GM12878 (cell line): ENCODE results near the gene KDM4C. TPM values are rescaled to one million over a fixed set of nuclear protein-coding genes. Genes with fewer than 3 reads are reported as not detected.

ENCODE experiments used
- CREM ChIP-seq: IDR thresholded peaks from 2 replicates; pipeline ENCODE4 v1.6.1; 2014; ENCODE audit warnings: antibody characterized with exemption, low read depth
- GABPA ChIP-seq: IDR thresholded peaks from 2 replicates; pipeline ENCODE4 v1.6.1; 2014; ENCODE audit warnings: antibody characterized with exemption, low read depth, mild to moderate bottlenecking, inconsistent platforms
- HDGF ChIP-seq: fragments of 450-650 bp; IDR thresholded peaks from 2 replicates; pipeline ENCODE4 v1.6.1; 2016; ENCODE audit warnings: antibody characterized with exemption
- KAT2A ChIP-seq: conservative IDR thresholded peaks from 2 replicates; pipeline ENCODE4 v1.6.1; 2011; ENCODE audit warnings: low read depth, low read length; ENCODE audit not compliant: control insufficient read depth
- KLF5 ChIP-seq: fragments of 450-650 bp; IDR thresholded peaks from 2 replicates; pipeline ENCODE4 v1.6.1; 2014; ENCODE audit warnings: mild to moderate bottlenecking; ENCODE audit not compliant: partially characterized antibody
- RUNX3 ChIP-seq: IDR thresholded peaks from 2 replicates; pipeline ENCODE4 v1.6.1; 2012; ENCODE audit warnings: low read length, inconsistent platforms
- SP1 ChIP-seq: IDR thresholded peaks from one replicate; pipeline ENCODE4 v1.6.1; 2011; ENCODE audit warnings: low read depth, low read length
- TARDBP ChIP-seq: IDR thresholded peaks from 2 replicates; pipeline ENCODE4 v1.6.1; 2016; ENCODE audit warnings: borderline replicate concordance
- polyA plus RNA-seq, 11 experiments: library from polyadenylated mRNA; depleted of rRNA in 4 of 11; unstranded in 6 of 11; stranded (reverse) in 5 of 11; fragments of >200 nt; fragmentation: Nextera tagmentation in 4 of 11; fragmentation: Illumina TruSeq in 1 of 11; extraction: Ambion mirVana in 4 of 11; extraction: Trizol in 1 of 11; gene quantifications; 1 replicate in 1 of 11; 2 replicates in 10 of 11; pipeline versions ENCODE4 v1.2.1 to v1.2.3, GENCODE V29; 2011 to 2016; ENCODE audit warnings: inconsistent platforms in 2 of 11, missing spikeins in 2 of 11, low read depth in 1 of 11
- total RNA-seq, 4 experiments: library from RNA; depleted of rRNA in 3 of 4; stranded (reverse); fragments of >200 nt in 3 of 4; fragmentation: Illumina TruSeq in 1 of 4; extraction: Trizol in 1 of 4; gene quantifications; 2 replicates each; pipeline versions ENCODE4 v1.2.1 to v1.2.3, GENCODE V29; 2013 to 2021
- TF ChIP-seq, protein P1 (sequence below): fragments of 450-650 bp; IDR thresholded peaks from 2 replicates; pipeline ENCODE4 v1.6.1; 2016; ENCODE audit warnings: mild to moderate bottlenecking
- TF ChIP-seq, protein P2 (sequence below): IDR thresholded peaks from 2 replicates; pipeline ENCODE4 v1.6.1; 2012; ENCODE audit warnings: mild to moderate bottlenecking, low read depth, low read length
- TF ChIP-seq, protein P3 (sequence below): IDR thresholded peaks from 2 replicates; pipeline ENCODE4 v1.6.1; 2012; ENCODE audit warnings: low read depth, low read length, improper control_type of control experiment
- TF ChIP-seq, protein P4 (sequence below): fragments of 450-650 bp; conservative IDR thresholded peaks from 2 replicates; pipeline ENCODE4 v1.6.1; 2017; ENCODE audit warnings: mild to moderate bottlenecking, moderate library complexity
- TF ChIP-seq, protein P5 (sequence below): IDR thresholded peaks from 2 replicates; pipeline ENCODE4 v1.6.1; 2011; ENCODE audit warnings: borderline replicate concordance, low read depth, mild to moderate bottlenecking, moderate library complexity, low read length; ENCODE audit not compliant: insufficient read depth, poor library complexity, severe bottlenecking

KDM4C gene
- total and polyA plus RNA-seq, 10 of the 15 experiments (the other 5 are each of a cell fraction or from before 2014, with no cell fraction given): 6.8 to 41.2 (median 20.1) TPM

DNA sequence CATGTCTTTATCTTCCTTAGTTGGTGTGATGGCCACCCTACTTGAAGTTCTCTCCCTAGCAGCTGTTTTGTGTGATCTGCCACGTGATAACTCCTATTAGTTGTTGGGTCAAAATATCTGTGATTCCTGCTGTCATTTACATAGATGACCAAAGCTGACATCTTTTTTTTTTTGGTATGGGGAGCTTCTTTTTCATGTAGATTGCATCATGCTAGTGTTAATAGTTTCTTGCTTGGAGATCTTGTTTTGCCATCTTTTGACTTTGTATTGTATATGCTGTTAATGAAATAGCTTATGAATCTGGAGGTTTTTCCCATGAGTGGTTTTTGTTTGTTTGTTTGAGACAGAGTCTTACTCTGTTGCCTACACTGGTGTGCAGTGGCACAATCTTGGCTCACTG lies 243.8 kb downstream of the KDM4C start (continued):
- TF ChIP-seq TARDBP: no peak
- TF ChIP-seq, protein P1, sequence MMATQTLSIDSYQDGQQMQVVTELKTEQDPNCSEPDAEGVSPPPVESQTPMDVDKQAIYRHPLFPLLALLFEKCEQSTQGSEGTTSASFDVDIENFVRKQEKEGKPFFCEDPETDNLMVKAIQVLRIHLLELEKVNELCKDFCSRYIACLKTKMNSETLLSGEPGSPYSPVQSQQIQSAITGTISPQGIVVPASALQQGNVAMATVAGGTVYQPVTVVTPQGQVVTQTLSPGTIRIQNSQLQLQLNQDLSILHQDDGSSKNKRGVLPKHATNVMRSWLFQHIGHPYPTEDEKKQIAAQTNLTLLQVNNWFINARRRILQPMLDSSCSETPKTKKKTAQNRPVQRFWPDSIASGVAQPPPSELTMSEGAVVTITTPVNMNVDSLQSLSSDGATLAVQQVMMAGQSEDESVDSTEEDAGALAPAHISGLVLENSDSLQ: no peak
- no peak for TF ChIP-seq KAT2A
- no peak for TF ChIP-seq SP1
- TF ChIP-seq, protein P2, sequence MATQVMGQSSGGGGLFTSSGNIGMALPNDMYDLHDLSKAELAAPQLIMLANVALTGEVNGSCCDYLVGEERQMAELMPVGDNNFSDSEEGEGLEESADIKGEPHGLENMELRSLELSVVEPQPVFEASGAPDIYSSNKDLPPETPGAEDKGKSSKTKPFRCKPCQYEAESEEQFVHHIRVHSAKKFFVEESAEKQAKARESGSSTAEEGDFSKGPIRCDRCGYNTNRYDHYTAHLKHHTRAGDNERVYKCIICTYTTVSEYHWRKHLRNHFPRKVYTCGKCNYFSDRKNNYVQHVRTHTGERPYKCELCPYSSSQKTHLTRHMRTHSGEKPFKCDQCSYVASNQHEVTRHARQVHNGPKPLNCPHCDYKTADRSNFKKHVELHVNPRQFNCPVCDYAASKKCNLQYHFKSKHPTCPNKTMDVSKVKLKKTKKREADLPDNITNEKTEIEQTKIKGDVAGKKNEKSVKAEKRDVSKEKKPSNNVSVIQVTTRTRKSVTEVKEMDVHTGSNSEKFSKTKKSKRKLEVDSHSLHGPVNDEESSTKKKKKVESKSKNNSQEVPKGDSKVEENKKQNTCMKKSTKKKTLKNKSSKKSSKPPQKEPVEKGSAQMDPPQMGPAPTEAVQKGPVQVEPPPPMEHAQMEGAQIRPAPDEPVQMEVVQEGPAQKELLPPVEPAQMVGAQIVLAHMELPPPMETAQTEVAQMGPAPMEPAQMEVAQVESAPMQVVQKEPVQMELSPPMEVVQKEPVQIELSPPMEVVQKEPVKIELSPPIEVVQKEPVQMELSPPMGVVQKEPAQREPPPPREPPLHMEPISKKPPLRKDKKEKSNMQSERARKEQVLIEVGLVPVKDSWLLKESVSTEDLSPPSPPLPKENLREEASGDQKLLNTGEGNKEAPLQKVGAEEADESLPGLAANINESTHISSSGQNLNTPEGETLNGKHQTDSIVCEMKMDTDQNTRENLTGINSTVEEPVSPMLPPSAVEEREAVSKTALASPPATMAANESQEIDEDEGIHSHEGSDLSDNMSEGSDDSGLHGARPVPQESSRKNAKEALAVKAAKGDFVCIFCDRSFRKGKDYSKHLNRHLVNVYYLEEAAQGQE: no peak
- no peak for TF ChIP-seq KLF5
- TF ChIP-seq, protein P3, sequence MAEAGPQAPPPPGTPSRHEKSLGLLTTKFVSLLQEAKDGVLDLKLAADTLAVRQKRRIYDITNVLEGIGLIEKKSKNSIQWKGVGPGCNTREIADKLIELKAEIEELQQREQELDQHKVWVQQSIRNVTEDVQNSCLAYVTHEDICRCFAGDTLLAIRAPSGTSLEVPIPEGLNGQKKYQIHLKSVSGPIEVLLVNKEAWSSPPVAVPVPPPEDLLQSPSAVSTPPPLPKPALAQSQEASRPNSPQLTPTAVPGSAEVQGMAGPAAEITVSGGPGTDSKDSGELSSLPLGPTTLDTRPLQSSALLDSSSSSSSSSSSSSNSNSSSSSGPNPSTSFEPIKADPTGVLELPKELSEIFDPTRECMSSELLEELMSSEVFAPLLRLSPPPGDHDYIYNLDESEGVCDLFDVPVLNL: no peak
- TF ChIP-seq CREM: no peak
- no peak for TF ChIP-seq RUNX3
- TF ChIP-seq, protein P4, sequence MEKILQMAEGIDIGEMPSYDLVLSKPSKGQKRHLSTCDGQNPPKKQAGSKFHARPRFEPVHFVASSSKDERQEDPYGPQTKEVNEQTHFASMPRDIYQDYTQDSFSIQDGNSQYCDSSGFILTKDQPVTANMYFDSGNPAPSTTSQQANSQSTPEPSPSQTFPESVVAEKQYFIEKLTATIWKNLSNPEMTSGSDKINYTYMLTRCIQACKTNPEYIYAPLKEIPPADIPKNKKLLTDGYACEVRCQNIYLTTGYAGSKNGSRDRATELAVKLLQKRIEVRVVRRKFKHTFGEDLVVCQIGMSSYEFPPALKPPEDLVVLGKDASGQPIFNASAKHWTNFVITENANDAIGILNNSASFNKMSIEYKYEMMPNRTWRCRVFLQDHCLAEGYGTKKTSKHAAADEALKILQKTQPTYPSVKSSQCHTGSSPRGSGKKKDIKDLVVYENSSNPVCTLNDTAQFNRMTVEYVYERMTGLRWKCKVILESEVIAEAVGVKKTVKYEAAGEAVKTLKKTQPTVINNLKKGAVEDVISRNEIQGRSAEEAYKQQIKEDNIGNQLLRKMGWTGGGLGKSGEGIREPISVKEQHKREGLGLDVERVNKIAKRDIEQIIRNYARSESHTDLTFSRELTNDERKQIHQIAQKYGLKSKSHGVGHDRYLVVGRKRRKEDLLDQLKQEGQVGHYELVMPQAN: no peak
- TF ChIP-seq, protein P5, sequence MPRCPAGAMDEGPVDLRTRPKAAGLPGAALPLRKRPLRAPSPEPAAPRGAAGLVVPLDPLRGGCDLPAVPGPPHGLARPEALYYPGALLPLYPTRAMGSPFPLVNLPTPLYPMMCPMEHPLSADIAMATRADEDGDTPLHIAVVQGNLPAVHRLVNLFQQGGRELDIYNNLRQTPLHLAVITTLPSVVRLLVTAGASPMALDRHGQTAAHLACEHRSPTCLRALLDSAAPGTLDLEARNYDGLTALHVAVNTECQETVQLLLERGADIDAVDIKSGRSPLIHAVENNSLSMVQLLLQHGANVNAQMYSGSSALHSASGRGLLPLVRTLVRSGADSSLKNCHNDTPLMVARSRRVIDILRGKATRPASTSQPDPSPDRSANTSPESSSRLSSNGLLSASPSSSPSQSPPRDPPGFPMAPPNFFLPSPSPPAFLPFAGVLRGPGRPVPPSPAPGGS: no peak
- TF ChIP-seq GABPA: no peak
- TF ChIP-seq HDGF: no peak
